Fibroblast of villous mesenchyme (primary cell): ENCODE results near the gene MYL12B. TPM values are rescaled to one million over a fixed set of nuclear protein-coding genes. Genes with fewer than 3 reads are reported as not detected.

Experiments
- DNase-seq: peaks from one replicate; pipeline ENCODE4 v3.0.0-alpha.2; 2010; ENCODE audit warnings: low read depth
- H3K4me3 ChIP-seq: 2 replicates; pipeline ENCODE4 v1.5.1; 2011; ENCODE audit warnings: low read depth, mild to moderate bottlenecking, low read length
- total RNA-seq: library from RNA; depleted of rRNA; stranded (reverse); fragments of >200 nt; gene quantifications from 2 replicates; pipeline ENCODE4 v1.2.3, GENCODE V29; 2012
- TF ChIP-seq, protein P1 (sequence below): IDR thresholded peaks from 2 replicates; pipeline ENCODE4 v1.5.1; 2012; ENCODE audit warnings: low read depth, mild to moderate bottlenecking, low read length; ENCODE audit not compliant: insufficient read depth

The MYL12B gene
- total RNA-seq, result 330 and 426 TPM in 2 replicates

DNA sequence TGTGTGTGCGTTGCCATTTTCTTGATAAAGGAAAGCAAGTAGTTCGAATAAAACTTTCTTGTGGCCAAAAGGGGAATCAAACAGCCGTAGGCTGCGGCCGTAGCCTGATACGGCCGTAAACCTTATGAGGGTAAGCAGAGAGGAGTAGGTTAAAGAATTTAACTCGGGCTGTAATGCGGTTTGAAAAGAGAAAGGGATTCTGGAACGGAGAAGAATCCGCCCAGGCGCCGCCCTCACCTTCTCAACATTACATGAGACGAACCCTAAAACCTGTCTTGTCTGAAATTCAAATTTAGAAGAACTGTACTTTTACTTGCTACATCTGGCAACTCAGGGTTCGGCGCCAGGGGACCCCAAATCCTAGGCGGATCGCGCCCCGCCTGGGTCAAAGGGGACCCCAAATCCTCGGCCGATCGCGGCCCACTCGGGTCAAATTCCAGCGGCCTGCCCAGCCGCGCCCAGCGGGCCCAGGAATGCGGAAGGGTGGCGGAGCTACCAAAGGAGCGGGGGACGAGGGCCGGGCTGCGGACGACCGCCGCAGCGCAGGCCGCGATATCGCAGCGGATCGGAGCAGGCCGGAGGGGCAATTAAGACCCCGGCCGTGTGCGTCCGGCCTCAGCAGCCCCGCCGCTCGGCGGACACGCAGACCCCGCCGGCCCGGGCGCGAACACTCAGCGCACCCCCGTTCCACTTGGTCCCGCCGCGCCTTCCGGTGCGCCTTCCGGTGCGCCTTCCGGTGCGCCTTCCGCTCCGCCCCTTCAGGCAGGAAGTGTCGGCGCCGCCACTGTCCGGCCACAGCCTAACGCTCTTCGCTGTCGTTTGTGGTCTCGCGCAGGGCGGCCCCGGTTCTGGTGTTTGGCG is at the start of gene MYL12B:
MYL12B (plus strand) TSS at position 761 of the 861 bp plus-strand sequence. CDS start 10,766 bp downstream, outside the sequence.
- TF ChIP-seq, protein P1, sequence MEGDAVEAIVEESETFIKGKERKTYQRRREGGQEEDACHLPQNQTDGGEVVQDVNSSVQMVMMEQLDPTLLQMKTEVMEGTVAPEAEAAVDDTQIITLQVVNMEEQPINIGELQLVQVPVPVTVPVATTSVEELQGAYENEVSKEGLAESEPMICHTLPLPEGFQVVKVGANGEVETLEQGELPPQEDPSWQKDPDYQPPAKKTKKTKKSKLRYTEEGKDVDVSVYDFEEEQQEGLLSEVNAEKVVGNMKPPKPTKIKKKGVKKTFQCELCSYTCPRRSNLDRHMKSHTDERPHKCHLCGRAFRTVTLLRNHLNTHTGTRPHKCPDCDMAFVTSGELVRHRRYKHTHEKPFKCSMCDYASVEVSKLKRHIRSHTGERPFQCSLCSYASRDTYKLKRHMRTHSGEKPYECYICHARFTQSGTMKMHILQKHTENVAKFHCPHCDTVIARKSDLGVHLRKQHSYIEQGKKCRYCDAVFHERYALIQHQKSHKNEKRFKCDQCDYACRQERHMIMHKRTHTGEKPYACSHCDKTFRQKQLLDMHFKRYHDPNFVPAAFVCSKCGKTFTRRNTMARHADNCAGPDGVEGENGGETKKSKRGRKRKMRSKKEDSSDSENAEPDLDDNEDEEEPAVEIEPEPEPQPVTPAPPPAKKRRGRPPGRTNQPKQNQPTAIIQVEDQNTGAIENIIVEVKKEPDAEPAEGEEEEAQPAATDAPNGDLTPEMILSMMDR, result no peak
- peak; percentile 76 for DNase-seq
- peak within 1 kb of the TSS; percentile 93 for H3K4me3 ChIP-seq

DNA sequence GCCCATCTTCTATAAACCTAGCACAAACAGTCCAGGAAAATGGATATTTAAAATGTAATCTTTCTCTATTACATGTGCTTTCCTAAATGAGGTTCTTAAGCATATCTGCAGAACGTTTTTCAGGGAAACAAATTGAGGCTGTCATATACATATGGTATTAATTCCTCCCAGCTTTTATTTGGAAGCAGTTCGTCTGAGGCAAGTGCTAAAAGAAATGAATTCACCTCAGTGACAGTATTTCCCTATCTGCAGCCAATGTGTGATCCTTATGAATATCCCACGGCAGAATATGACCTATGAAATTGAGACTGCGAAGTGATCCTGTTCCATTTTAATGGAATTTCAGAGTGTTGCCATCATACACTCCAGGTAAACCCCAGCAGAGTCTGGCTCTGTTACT is 49.3 kb upstream of the MYL12B start:
- DNase-seq, result no peak
- H3K4me3 ChIP-seq, result no peak overlapping the region
- TF ChIP-seq, protein P1, result no peak

DNA sequence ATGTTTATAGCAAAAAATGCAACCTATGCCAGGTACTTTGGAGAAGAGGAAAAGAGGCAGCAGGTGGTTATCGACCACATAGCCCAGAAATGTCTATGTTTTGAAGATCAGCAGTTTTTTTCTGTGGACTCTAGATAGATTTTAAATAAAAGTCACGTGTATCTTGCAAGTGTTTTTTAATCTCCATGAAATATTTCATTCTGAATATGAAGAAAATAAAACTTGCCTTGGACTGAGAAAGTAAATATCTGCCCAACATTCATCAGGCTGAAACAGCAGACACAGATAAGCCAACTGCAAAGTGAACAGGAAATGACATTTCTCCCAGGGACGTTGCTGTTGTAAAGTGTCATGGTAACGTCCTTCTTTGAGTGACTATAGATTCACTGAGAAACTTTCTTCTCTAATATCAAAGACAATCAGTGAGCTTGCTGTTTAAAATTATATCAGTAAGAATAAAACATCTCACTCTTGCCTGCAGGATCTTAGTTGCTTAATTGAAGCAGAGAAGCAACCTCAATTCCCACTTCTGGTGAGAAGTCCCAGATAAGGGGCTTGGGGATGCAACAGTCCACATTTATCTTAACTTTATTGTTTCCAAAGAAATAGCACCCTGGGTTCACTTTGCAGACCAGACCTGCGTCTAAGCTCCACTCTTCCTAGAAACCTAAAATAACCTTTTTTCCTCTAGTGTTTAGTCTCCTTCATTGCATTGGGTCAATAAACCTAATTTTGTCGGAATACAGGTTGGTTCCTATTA is 48.5 kb upstream of the MYL12B start:
- no peak overlapping the region for H3K4me3 ChIP-seq
- no peak for DNase-seq
- TF ChIP-seq, protein P1, result no peak

DNA sequence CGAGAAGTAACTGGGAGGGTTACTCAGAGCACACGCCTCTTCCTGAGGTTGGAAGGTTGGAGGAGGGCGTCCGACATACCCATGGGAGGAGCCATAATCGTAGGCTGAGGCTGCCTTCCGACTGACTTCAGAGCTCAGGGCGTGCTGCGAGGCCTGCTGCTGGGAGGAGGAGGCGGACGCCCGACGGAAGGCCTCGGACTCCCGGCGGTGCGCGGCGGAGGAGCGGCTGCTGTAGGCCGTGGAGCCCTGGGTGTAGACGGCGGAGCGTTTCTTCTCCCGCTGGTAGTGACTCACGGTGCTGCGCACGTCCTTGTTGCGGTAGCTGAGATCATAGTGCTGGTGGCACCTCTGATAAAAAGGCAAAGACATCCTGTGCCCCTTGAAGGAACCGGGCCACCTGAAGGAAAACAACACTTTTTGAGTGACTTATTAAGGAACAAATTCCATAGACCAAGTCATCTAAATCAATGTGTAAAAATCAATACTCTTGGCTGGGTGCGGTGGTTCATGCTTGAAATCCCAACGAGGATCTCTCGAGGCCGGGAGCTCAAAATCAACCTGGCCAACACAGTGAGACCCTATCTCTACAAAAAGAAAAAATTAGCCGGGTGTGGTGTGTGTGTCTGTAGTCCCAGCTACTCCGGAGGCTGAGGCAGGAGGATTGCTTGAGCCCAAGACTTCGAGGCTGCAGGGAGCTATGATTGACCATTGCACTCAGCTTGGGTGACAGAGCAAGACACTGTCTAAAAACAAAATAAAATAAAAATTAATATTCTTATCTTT is 46.9 kb upstream of the MYL12B start:
- no peak for DNase-seq
- TF ChIP-seq, protein P1, result no peak
- no peak overlapping the region for H3K4me3 ChIP-seq

DNA sequence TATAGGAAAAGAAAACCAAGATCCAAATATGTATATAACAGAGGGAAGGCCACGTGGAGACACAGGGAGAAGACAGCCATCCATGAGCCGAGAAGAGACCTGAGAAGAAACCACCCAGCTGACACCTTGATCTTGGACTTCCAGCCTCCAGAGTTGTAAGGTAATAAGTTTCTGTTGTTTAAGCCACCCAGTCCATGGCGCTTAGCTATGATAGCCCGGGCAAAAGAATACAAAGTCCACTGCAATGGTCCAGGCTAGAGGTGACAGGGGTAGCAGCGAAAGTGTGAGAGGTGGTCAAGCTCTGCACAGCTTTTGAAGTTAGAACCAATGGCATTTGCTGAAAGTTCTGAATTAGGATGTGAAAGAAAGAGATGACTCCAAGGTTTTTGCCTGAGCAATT is 44.9 kb upstream of the MYL12B start:
- no peak for DNase-seq
- H3K4me3 ChIP-seq, result no peak overlapping the region
- TF ChIP-seq, protein P1, result no peak

DNA sequence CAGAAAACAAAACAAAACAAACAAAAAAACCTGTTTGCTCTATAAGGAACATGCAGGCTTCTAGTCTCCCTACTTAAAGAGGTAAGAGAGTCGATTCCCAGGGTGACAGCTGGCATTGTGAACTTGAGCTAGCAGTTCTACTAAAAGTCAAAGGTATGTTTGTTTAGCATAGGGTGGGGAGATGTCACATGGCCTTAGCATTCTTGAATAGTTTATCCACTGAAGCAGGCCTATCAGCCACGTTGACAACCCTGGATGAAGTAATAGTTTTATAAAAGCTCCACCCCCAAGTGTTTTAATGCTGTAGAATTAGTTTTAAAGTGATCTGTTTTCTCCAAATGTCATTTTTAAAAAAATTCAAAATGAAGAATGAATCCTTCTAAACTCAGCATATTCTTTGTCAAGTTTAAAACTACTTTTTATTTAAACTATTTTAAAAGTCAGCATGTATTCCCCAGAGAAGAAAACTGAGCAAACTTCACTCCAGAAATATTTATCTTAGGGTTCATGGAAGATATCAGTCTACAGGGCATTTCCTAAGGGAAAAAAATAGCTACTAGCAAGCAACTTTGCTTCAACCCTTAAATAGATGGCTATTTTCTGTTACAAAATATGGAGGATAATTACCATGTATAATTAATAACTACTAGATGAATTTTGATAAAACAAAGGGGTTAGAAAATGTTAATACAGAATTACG is 43.8 kb upstream of the MYL12B start:
- no peak overlapping the region for H3K4me3 ChIP-seq
- DNase-seq, result no peak
- TF ChIP-seq, protein P1, result no peak
